Neuronal stem cell (in vitro differentiated cells): ENCODE data around the gene RPS14.

Source experiments
- DNase-seq: peaks from one replicate; pipeline ENCODE4 v3.0.0-alpha.2; 2013; ENCODE audit warnings: low spot score
- H2AFZ ChIP-seq: one replicate; pipeline ENCODE4 v1.6.1; 2013; ENCODE audit warnings: mild to moderate bottlenecking, low read length, inconsistent platforms
- H2AK5ac ChIP-seq: 2 replicates; pipeline ENCODE4 v1.6.1; 2013; ENCODE audit warnings: low read depth, mild to moderate bottlenecking, inconsistent platforms, low read length, moderate library complexity, mixed read lengths
- H2BK120ac ChIP-seq: 2 replicates; pipeline ENCODE4 v1.6.1; 2013; ENCODE audit warnings: low read depth, mild to moderate bottlenecking, inconsistent platforms, low read length, moderate library complexity, mixed read lengths
- H2BK12ac ChIP-seq: one replicate; pipeline ENCODE4 v1.6.1; 2013; ENCODE audit warnings: low read length, inconsistent platforms
- H2BK15ac ChIP-seq: 2 replicates; pipeline ENCODE4 v1.6.1; 2013; ENCODE audit warnings: mild to moderate bottlenecking, low read length, inconsistent platforms, mixed read lengths
- H2BK5ac ChIP-seq: one replicate; pipeline ENCODE4 v1.6.1; 2013; ENCODE audit warnings: inconsistent platforms, mild to moderate bottlenecking, low read length, moderate library complexity
- H3K14ac ChIP-seq: one replicate; pipeline ENCODE4 v1.6.1; 2013; ENCODE audit warnings: low read length, inconsistent platforms
- H3K18ac ChIP-seq: 2 replicates; pipeline ENCODE4 v1.6.1; 2013; ENCODE audit warnings: low read length, inconsistent platforms
- H3K23ac ChIP-seq: 2 replicates; pipeline ENCODE4 v1.6.1; 2013; ENCODE audit warnings: low read depth, mild to moderate bottlenecking, mixed read lengths, low read length, inconsistent platforms; ENCODE audit not compliant: poor library complexity
- H3K27ac ChIP-seq: replicated peaks from 3 replicates; pipeline ENCODE4 v1.5.1; 2013; ENCODE audit warnings: low read length, inconsistent platforms
- H3K27me3 ChIP-seq, 3 experiments: 2 replicates each; pipeline ENCODE4 v1.6.1; 2013; ENCODE audit warnings: low read length in 3 of 3, mild to moderate bottlenecking in 2 of 3, inconsistent platforms in 1 of 3, low read depth in 1 of 3, mixed read lengths in 1 of 3, moderate library complexity in 1 of 3; ENCODE audit not compliant: control insufficient read depth in 3 of 3, insufficient read depth in 3 of 3
- H3K36me3 ChIP-seq, 2 donors: replicated peaks in 1 of 2; 2 replicates each; pipeline ENCODE4 v1.6.1; 2013; ENCODE audit warnings: low read length in 2 of 2; ENCODE audit not compliant: control insufficient read depth in 2 of 2, insufficient read depth in 2 of 2
- H3K4ac ChIP-seq: 2 replicates; pipeline ENCODE4 v1.6.1; 2013; ENCODE audit warnings: inconsistent platforms, mild to moderate bottlenecking, low read length, moderate library complexity
- H3K4me1 ChIP-seq, 2 donors: 1 replicate in 1 of 2; 2 replicates in 1 of 2; pipeline ENCODE4 v1.6.1; 2013; ENCODE audit warnings: low read length in 2 of 2, low read depth in 1 of 2; ENCODE audit not compliant: control insufficient read depth in 2 of 2, insufficient read depth in 1 of 2
- H3K4me2 ChIP-seq: one replicate; pipeline ENCODE4 v1.6.1; 2013; ENCODE audit warnings: mild to moderate bottlenecking, low read length, inconsistent platforms; ENCODE audit not compliant: insufficient read depth, poor library complexity, severe bottlenecking
- H3K4me3 ChIP-seq, 2 donors: 2 replicates each; pipeline ENCODE4 v1.5.1; 2013; ENCODE audit warnings: low read length in 2 of 2, mild to moderate bottlenecking in 2 of 2, inconsistent platforms in 1 of 2, moderate library complexity in 1 of 2
- H3K79me1 ChIP-seq: one replicate; pipeline ENCODE4 v1.6.1; 2013; ENCODE audit warnings: low read depth, mild to moderate bottlenecking, inconsistent platforms, low read length, moderate library complexity
- H3K9ac ChIP-seq: one replicate; pipeline ENCODE4 v1.6.1; 2013; ENCODE audit warnings: mild to moderate bottlenecking, low read depth, low read length, inconsistent platforms; ENCODE audit not compliant: poor library complexity
- H3K9me3 ChIP-seq, 2 donors: replicated peaks in 1 of 2; 2 replicates each; pipeline versions ENCODE3 to v1.6.1; 2013; ENCODE audit warnings: low read length in 2 of 2, mild to moderate bottlenecking in 2 of 2, inconsistent platforms in 1 of 2, low read depth in 1 of 2, mixed read lengths in 1 of 2, moderate library complexity in 1 of 2; ENCODE audit not compliant: control insufficient read depth in 2 of 2, insufficient read depth in 1 of 2
- H4K8ac ChIP-seq: one replicate; pipeline ENCODE4 v1.6.1; 2013; ENCODE audit warnings: low read depth, mild to moderate bottlenecking, inconsistent platforms, low read length, moderate library complexity
- H4K91ac ChIP-seq: one replicate; pipeline ENCODE4 v1.6.1; 2013; ENCODE audit warnings: low read length, low read depth, mild to moderate bottlenecking, inconsistent platforms; ENCODE audit not compliant: poor library complexity
- WGBS, 2 donors: extraction: QIAGEN DNeasy Blood & Tissue Kit; methylation state at CpG; one replicate each; pipeline ENCODE4 v1.1.7; 2013; ENCODE audit warnings: missing lambda C conversion rate in 2 of 2, mixed read lengths in 1 of 2; ENCODE audit not compliant: insufficient read length in 2 of 2, insufficient replicate concordance in 1 of 2; ENCODE audit errors: extremely low coverage in 2 of 2; 5-methylcytosine and 5-hydroxymethylcytosine counted together

The RPS14 gene

DNA sequence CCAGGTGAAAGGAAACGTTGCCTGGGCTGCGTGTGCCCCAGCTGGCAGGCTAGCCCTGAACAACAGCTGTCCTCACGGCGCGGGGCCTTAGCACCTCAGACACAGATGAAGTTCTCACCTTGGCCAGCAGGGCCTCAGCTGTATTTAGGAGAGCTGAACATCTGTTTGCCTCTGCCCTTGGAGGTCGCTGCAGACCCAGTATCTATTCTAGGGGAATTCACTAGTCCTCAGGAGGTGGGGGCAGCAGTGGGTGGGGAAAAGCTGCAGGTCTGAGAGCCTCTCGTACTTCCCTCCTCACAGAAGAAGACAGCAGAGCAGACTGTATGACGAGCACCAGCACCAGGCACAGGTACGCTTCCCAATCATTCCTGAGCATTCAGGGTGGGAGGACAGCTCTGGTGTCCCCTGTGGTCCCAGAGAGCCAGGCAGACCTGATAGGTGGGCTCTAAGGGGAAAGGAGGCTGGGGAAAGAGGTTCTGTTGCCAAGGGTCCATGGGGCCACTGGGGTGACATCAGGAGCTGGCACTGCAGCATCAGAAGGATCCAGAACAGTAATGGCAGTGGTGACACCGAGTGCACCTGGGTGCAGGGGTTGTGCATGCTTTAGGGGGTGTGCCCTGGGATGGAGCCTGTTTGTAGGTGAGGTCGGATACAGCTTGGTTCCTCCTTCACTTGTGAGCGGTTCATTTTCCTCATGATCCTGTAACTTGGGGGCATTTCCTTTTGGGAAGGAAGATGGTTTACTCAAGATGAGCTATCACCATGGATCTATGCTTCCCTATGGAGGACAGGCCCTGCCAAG, 50.6 kb downstream of the RPS14 start:
- no peak overlapping the region for H2BK15ac ChIP-seq
- H3K36me3 ChIP-seq: peaks cover 70 to 90% of the 10 kb centered on the region in 2 donors
- no peaks in the 10 kb centered on the region for H3K9me3 ChIP-seq
- no peaks in the 10 kb centered on the region for H3K27me3 ChIP-seq
- WGBS, 2 donors: no CpG with 5 or more reads among the region's 12 CpGs
- H3K4me3 ChIP-seq: no peak overlapping the region
- H3K27ac ChIP-seq: no peak overlapping the region
- H4K8ac ChIP-seq: no peak overlapping the region
- H2BK120ac ChIP-seq: no peak overlapping the region
- no peak overlapping the region for H3K18ac ChIP-seq
- no peak overlapping the region for H2AK5ac ChIP-seq
- H3K4ac ChIP-seq: no peak overlapping the region
- no peak overlapping the region for H2BK12ac ChIP-seq
- DNase-seq: no peak
- no peak overlapping the region for H3K14ac ChIP-seq
- H2BK5ac ChIP-seq: no peak overlapping the region
- H3K4me1 ChIP-seq: no peaks in the 10 kb centered on the region
- peaks cover 1% of the 10 kb centered on the region for H3K79me1 ChIP-seq
- no peak overlapping the region for H4K91ac ChIP-seq
- no peak overlapping the region for H3K4me2 ChIP-seq
- H3K23ac ChIP-seq: peak overlapping the region; percentile 40
- no peak overlapping the region for H3K9ac ChIP-seq
- no peak overlapping the region for H2AFZ ChIP-seq

DNA sequence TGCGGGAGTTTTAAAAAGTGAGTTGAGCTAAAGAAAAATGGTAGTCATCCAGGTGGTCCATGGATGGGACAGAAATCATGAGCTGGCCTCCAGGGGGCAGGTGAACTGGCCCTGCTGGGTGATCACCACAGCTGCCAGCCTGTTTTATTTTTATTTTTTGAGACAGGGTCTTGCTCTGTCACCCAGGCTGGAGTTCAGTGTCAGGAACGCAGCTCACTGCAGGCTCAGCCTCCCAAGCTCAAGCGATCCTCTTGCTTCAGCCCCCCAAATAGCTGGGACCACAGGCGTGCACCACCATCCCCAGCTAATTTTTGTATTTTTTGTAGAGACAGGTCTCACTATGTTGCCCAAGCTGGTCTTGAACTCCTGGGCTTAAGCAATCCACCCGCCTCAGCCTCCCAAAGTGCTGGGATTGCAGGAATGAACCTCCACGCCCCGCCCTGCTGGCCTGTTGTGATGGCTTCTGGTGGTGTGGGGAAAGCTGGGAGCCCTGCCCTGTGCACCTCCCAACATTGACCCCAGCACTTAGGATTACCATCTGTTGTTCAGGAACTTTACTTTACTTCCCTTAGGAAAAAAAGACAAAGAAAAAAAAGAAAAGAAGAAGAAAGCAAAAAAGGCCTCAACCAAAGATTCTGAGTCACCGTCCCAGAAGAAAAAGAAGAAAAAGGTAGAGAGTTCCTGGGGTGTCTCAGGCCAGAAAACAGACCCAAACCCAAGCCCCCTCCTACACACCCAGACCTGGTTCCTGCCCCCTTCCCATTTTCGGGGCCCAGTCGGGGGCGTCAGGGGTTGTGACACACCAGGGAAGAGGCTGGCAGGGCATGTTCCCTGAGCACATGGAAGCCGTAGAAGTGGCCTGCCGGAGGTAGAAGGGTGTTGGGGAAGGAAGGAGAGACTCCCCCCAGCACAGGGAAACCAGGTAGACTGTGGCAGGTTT, 51.5 kb downstream of the RPS14 start:
- Histone ChIP-seq H2BK15ac (no peak overlapping the region), H3K27ac (no peak overlapping the region), H3K14ac (no peak overlapping the region), H3K18ac (no peak overlapping the region), H3K4me2 (no peak overlapping the region), H2BK120ac (no peak overlapping the region), H3K4me1 (no peaks in the 10 kb centered on the region), H2BK12ac (no peak overlapping the region), H4K8ac (no peak overlapping the region), H2AK5ac (no peak overlapping the region), H3K4ac (no peak overlapping the region), H3K4me3 (no peak overlapping the region), H3K9me3 (no peaks in the 10 kb centered on the region), H3K9ac (no peak overlapping the region), H3K36me3 (peaks cover 74 to 95% of the 10 kb centered on the region in 2 donors), H2BK5ac (no peak overlapping the region), H2AFZ (no peak overlapping the region), H3K27me3 (no peaks in the 10 kb centered on the region), H3K79me1 (peaks cover 1% of the 10 kb centered on the region), H3K23ac (no peak overlapping the region), H4K91ac (no peak overlapping the region)
- DNase-seq: no peak
- WGBS, 2 donors: 100% methylated on average over 1 of the region's 13 CpGs; no CpG with 5 or more reads in 1 of the 2 donors

DNA sequence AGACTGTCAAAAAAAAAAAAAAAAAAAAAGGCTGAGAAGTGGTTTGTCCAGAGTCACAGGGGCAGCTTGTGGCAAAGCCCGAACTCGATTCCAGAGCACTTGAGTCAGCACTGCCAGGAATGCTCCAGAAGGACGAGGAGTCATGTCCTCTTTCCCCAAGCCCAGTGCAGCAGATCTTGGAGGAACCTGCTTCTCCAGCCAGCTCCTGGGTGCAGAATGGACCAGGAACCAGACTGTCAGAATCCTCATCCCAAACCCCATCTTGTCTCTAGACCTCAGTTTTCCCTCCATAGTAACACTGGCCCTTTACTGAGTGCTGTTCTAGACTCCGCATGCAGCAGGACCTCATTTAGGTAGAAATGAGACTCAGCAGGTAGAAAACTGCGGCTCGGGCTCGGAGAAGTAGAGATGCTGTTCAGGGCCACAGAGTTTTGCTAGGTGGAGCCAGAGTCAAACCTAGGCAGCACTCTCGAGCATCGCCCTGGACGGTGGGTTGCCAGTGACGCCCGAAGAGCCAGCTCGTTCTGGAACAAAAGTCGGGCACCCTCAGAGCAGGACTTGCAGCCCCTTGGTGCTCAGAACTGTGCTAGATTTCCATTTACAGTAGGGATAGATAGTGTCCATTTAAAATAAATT, 52.3 kb downstream of the RPS14 start:
- Histone ChIP-seq H2BK12ac (no peak overlapping the region), H3K18ac (no peak overlapping the region), H3K4ac (no peak overlapping the region), H3K4me3 (no peak overlapping the region), H4K8ac (no peak overlapping the region), H3K79me1 (peaks cover 1% of the 10 kb centered on the region), H3K4me1 (no peaks in the 10 kb centered on the region), H2BK5ac (no peak overlapping the region), H2AFZ (no peak overlapping the region), H3K14ac (no peak overlapping the region), H3K27me3 (no peaks in the 10 kb centered on the region), H3K9ac (no peak overlapping the region), H3K23ac (no peak overlapping the region), H3K36me3 (peaks cover 73 to 95% of the 10 kb centered on the region in 2 donors), H3K4me2 (no peak overlapping the region), H2BK15ac (no peak overlapping the region), H2AK5ac (no peak overlapping the region), H3K27ac (no peak overlapping the region), H3K9me3 (no peaks in the 10 kb centered on the region), H4K91ac (no peak overlapping the region), H2BK120ac (no peak overlapping the region)
- WGBS, 2 donors: no CpG with 5 or more reads among the region's 14 CpGs
- DNase-seq: no peak
